Colonic mucosa (tissue), 4 donors: Measurements from ENCODE around the gene KLRF1. TPM values are rescaled to one million over a fixed set of nuclear protein-coding genes. Genes with fewer than 3 reads are reported as not detected.

ENCODE experiments used
- DNase-seq: peaks from one replicate; pipeline ENCODE4 v3.0.0-alpha.2; 2020
- H3K27ac ChIP-seq: fragments of 200-600 bp; one replicate; pipeline ENCODE4 v1.8.0; 2021
- H3K27me3 ChIP-seq: fragments of 200-600 bp; one replicate; pipeline ENCODE4 v1.8.0; 2021
- H3K36me3 ChIP-seq: fragments of 200-600 bp; one replicate; pipeline ENCODE4 v1.8.0; 2021
- H3K4me1 ChIP-seq: fragments of 200-600 bp; one replicate; pipeline ENCODE4 v1.8.0; 2021; ENCODE audit warnings: mild to moderate bottlenecking
- H3K4me3 ChIP-seq: fragments of 200-600 bp; one replicate; pipeline ENCODE4 v1.8.0; 2021
- H3K9ac ChIP-seq, 2 donors: one replicate each; pipeline ENCODE4 v1.7.0; 2013; ENCODE audit warnings: control low read depth in 2 of 2, low read depth in 2 of 2, low read length in 2 of 2
- H3K9me3 ChIP-seq: fragments of 200-600 bp; one replicate; pipeline ENCODE4 v1.8.0; 2021
- intact Hi-C: fragments of 100-400 bp; cut with DNase I; formaldehyde crosslinking; loops from one replicate; pipeline ENCODE4 v1.14.1; 2022
- total RNA-seq, 2 donors: library from RNA; stranded (reverse); fragmentation: NEBNext Ultra II Directional in 1 of 2; extraction: Animal tissue kit (Norgen Biotek cat#: 25700) in 1 of 2; gene quantifications; one replicate each; pipeline ENCODE4 v1.2.1, GENCODE V29; 2021
- TF ChIP-seq, protein P1 (sequence below): fragments of 200-600 bp; IDR thresholded peaks from one replicate; pipeline ENCODE4 v1.8.0; 2022; ENCODE audit warnings: antibody characterized with exemption, mild to moderate bottlenecking
- donor health status: healthy.
- donor health status: DM: no; HTN: no; CAD: no.
- donor health status: DM: no; HTN: no; CAD: no.

KLRF1 gene
- total RNA-seq, 2 donors from 2014 or later: 0.40 to 0.61 TPM

DNA sequence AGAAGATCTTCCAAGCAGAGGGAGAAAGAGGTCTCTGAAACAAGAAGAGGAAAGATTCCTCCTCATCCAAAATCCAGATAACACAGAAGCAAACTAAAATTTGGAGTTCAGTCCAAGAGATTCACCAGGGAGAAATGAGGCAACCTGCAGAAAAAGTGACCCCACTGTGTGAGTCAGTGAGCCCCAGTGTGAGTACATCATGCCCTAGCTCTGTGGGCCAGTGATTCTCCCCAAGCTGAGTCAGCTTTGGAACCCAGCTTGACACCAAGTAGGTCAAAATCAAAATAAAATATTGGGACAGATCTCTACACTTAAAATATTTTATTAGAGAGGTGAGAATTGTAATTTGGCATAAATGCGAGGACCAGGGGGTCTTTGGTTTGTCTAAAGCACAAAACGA lies 24.6 kb downstream of the KLRF1 start:
- no peaks in the 10 kb centered on the region for H3K27me3 ChIP-seq
- H3K9ac ChIP-seq: no peak overlapping the region
- H3K4me3 ChIP-seq: no peak overlapping the region
- TF ChIP-seq, protein P1, sequence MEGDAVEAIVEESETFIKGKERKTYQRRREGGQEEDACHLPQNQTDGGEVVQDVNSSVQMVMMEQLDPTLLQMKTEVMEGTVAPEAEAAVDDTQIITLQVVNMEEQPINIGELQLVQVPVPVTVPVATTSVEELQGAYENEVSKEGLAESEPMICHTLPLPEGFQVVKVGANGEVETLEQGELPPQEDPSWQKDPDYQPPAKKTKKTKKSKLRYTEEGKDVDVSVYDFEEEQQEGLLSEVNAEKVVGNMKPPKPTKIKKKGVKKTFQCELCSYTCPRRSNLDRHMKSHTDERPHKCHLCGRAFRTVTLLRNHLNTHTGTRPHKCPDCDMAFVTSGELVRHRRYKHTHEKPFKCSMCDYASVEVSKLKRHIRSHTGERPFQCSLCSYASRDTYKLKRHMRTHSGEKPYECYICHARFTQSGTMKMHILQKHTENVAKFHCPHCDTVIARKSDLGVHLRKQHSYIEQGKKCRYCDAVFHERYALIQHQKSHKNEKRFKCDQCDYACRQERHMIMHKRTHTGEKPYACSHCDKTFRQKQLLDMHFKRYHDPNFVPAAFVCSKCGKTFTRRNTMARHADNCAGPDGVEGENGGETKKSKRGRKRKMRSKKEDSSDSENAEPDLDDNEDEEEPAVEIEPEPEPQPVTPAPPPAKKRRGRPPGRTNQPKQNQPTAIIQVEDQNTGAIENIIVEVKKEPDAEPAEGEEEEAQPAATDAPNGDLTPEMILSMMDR: no peak
- intact Hi-C loops: no loop called here
- no peak for DNase-seq
- no peaks in the 10 kb centered on the region for H3K4me1 ChIP-seq
- H3K9me3 ChIP-seq: no peaks in the 10 kb centered on the region
- H3K36me3 ChIP-seq: no peaks in the 10 kb centered on the region
- no peak overlapping the region for H3K27ac ChIP-seq

- Histone ChIP-seq H3K4me3 (no peak overlapping the region), H3K36me3 (no peaks in the 10 kb centered on the region), H3K4me1 (no peaks in the 10 kb centered on the region), H3K9ac (no peak overlapping the region), H3K9me3 (no peaks in the 10 kb centered on the region), H3K27ac (no peak overlapping the region), H3K27me3 (no peaks in the 10 kb centered on the region)
- TF ChIP-seq, protein P1: no peak
- DNase-seq: no peak
- intact Hi-C loops: no loop called here
Observed at GRCh38 chr12:9856151-9856550, 28.9 kb downstream of the KLRF1 start.

DNA sequence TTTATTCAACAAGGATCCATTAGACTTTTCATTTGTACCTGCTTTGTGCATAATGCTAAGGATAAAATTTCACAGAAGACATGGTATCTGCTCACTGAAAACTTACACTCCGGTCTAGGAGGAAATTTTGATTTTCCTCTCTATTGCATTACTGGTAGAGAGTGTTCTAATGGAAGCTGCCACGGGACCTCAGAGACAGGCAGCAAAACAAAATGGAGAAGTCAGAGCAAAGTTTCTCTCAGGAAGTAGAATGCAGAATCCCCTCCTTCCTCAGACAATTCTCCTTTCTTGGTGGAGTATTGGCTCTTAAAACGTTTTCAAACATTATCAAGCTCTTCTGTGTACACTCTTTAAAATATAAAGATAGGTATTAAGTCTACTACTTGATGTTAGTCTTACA lies 29.6 kb downstream of the KLRF1 start:
- no peak overlapping the region for H3K4me3 ChIP-seq
- DNase-seq: no peak
- no peaks in the 10 kb centered on the region for H3K27me3 ChIP-seq
- no peaks in the 10 kb centered on the region for H3K4me1 ChIP-seq
- H3K36me3 ChIP-seq: no peaks in the 10 kb centered on the region
- intact Hi-C loops: no loop called here
- no peak overlapping the region for H3K27ac ChIP-seq
- TF ChIP-seq, protein P1: no peak
- H3K9me3 ChIP-seq: no peaks in the 10 kb centered on the region
- H3K9ac ChIP-seq: no peak overlapping the region

- Histone ChIP-seq H3K27ac (no peak overlapping the region), H3K9ac (no peak overlapping the region), H3K4me1 (no peaks in the 10 kb centered on the region), H3K9me3 (no peaks in the 10 kb centered on the region), H3K36me3 (no peaks in the 10 kb centered on the region), H3K27me3 (no peaks in the 10 kb centered on the region), H3K4me3 (no peak overlapping the region)
- DNase-seq: no peak
- TF ChIP-seq, protein P1: no peak
- intact Hi-C loops: no loop called here
Observed at GRCh38 chr12:9858135-9858534, 30.9 kb downstream of the KLRF1 start.

GRCh38 chr12:9864913-9865675 lies 37.8 kb downstream of the KLRF1 start:
- H3K27ac ChIP-seq: peak overlapping the region; percentile 27
- H3K36me3 ChIP-seq: no peaks in the 10 kb centered on the region
- H3K9ac ChIP-seq: no peak overlapping the region
- no peaks in the 10 kb centered on the region for H3K9me3 ChIP-seq
- H3K4me3 ChIP-seq: peak overlapping the region; percentile 7
- no peaks in the 10 kb centered on the region for H3K27me3 ChIP-seq
- intact Hi-C loops: no loop called here
- TF ChIP-seq, protein P1: no peak
- DNase-seq: no peak
- H3K4me1 ChIP-seq: no peaks in the 10 kb centered on the region
